Fibroblast of skin of scalp (primary cell): ENCODE data around the gene REEP1.
"Not testable (repeated sequence)": the region's sequence is repeated elsewhere in the genome, so short reads cannot be mapped to it uniquely, and the experiment has no call there.

Source experiments
- DNase-seq: peaks from one replicate; pipeline ENCODE4 v3.0.0-alpha.2; 2013

Gene REEP1

GRCh38 chr2:86281066-86281700, 56.2 kb downstream of the REEP1 start:
- no peak for DNase-seq

- peak; percentile 21 for DNase-seq
Measured at GRCh38 chr2:86280191-86280667, 57.2 kb downstream of the REEP1 start.

- no peak for DNase-seq
Measured at GRCh38 chr2:86275962-86276361, 61.5 kb downstream of the REEP1 start.

DNA sequence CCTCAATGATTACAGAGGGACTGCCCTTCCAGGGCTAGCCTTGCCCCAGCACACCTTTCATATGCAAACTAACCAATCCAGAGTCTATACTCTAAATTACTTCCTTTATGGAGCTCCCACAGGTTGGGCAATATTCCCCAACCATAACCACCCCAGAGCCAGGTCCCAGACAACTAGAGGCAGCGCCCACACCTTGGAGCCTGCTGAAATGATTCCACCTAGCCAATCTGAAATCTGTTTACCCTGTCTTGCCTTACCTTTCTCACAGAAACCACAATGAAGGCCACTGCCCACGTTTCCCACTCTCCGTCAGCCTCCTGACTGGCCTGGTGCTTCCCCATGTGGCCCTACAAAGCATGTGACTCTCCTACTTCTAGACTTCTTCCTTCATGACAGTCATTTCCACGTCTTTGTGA, 62.0 kb downstream of the REEP1 start:
- no peak for DNase-seq

- no peak for DNase-seq
Measured at GRCh38 chr2:86274918-86275275, 62.5 kb downstream of the REEP1 start.

- peak; percentile 54 for DNase-seq
Measured at GRCh38 chr2:86274265-86274917, 63.0 kb downstream of the REEP1 start.

DNA sequence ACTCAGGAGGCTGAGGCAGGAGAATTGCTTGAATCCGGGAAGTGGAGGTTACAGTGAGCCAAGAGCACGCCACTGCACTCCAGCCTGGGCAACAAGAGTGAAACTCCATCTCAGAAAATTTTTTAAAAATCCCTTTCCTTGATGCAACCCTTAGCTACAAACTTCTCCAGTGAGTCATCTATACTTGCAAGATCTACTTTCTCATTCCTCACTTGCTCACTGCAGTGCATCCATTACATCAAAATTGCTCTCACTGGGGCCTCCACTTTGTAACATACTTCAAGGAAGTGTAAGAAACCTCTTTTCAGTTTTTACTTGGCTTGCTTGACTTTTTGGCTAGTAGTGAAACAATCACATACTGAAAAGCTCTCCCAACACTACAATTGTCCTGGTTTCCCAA, 65.3 kb downstream of the REEP1 start:
- no peak for DNase-seq

- no peak for DNase-seq
Measured at GRCh38 chr2:86271248-86271647, 66.2 kb downstream of the REEP1 start.

GRCh38 chr2:86263956-86264355, 73.5 kb downstream of the REEP1 start:
- DNase-seq, result no peak

DNA sequence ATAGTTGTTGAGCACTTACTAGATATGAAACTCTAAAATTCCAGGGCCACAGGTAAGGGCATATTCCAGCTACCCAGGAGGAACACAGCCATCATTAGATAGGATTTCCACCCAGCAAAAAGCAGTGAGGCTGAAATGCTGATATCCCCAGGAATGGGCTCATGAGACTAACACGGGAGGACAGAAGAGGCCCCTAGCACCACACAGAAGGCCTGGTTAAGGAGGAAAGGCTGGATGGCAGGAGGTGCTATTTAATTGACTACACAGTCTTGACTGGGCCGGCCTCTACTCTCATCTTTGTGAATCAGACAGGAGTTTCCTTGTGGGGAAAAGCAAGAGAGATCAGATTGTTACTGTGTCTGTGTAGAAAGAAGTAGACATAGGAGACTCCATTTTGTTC, 76.4 kb downstream of the REEP1 start:
- no peak for DNase-seq

DNA sequence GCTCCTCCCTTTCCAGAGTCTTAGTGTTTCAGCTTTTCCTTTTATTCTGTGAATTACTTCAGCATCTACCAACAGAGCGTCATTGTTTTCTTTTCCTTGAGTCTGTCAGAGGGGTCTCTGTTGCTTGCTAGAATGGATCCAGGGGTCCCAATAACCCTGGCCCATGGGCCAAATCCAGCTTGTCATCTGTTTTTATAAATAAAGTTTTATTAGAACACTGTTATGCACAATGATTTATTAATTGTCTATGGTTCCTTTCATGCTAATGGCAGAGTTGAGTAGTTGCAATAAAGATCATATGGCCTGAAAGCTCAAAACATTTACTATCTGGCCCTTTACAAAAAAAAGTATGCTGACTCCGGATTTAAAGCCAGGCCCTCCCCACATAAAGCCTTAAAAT, 79.3 kb downstream of the REEP1 start:
- no peak for DNase-seq

- no peak for DNase-seq
Measured at GRCh38 chr2:86256982-86257381, 80.4 kb downstream of the REEP1 start.

DNA sequence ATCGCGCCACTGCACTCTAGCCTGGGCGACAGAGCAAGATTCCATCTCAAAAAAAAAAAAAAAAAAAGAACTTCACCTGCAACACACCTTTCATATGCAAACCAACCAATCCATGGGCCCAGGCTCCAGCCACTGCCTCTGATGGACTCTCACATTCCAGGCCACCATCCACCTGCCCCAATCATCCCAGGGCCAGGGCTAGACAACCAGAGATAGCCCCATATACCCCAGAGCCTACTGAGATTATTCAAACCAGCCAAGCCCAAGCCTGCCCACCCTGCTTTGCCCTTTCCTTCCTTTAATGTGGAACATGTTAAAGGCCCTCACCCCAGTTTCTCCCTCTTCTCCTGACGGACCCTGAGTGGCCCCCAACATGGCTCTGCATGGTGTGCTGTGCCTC, 81.1 kb downstream of the REEP1 start:
- no peak for DNase-seq

- DNase-seq, result no peak
Measured at GRCh38 chr2:86254576-86255538, 82.6 kb downstream of the REEP1 start.

DNA sequence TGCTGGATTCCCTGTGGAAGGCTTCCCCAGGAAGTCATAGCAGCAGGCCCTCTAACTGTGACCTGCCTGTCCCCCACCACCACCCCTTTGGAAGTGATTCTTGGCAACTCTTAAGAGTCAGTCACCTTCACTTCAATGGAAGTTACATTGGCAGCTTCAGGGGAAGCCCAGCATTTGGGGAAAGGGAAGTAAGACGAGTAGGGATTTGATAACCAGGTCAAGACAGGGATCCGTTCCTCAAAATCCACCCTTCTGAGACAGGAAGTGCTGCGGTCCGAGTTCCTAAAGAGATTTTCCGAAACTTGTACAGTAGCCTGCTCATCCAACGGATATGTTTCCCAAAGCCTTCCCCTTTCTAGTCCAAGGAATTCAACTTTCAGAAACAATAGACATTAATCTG, 84.0 kb downstream of the REEP1 start:
- DNase-seq, result no peak

GRCh38 chr2:86251840-86252266, 85.6 kb downstream of the REEP1 start:
- DNase-seq, result no peak

- DNase-seq, result peak; percentile 29
Measured at GRCh38 chr2:86249579-86250391, 87.6 kb downstream of the REEP1 start.

DNA sequence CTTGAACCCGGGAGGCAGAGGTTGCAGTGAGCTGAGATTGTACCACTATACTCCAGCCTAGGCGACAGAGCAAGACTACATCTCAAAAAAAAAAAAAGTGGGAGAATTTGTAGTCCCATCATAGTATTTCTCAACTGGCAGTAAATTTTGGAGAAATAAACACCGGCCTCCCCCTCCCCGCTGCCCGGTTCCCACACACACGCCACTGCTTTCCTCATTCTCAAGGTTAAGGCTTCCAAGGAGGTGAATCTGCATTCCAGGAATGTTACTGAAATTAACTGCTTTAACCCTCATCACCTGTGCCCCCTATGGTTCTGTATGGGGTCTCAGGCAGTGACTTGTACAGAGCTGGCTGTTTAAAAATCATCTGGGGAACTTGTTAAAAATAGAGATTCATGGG, 88.2 kb downstream of the REEP1 start:
- no peak for DNase-seq

DNA sequence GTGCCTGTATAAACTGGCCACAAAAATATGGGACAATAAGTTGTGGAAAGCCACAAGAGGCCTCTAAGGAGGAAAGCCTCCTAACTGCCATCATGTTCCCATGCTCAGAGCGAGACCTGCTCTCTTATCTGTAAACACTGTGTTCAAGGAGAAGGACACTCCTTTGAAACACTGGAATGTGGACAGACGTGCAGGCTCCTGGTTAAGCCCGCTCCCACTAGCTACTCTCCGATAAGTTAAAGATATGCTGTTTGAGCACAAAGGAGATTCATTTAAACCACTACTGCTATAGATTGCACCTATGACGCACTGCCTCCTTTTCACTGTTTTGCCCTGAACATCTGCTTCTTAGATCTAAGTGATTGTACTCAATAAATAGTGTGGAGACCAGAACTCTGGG, 92.2 kb downstream of the REEP1 start:
- not testable (repeated sequence) for DNase-seq

DNA sequence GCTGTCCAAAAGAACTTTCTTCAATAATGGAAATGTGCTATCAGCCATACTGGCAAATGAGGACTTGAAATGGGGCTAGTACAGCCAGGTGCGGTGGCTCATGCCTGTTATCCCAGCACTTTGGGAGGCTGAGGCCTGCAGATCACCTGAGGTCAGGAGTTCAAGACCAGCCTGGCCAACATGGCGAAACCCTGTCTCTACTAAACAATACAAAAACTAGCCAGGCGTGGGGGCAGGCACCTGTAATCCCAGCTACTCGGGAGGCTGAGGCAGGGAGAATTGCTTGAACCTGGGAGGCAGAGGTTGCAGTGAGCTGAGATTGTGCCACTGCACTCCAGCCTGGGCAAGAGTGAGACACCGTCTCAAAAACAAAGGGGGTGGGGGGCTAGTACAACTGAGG, 92.6 kb downstream of the REEP1 start:
- DNase-seq, result not testable (repeated sequence)

DNA sequence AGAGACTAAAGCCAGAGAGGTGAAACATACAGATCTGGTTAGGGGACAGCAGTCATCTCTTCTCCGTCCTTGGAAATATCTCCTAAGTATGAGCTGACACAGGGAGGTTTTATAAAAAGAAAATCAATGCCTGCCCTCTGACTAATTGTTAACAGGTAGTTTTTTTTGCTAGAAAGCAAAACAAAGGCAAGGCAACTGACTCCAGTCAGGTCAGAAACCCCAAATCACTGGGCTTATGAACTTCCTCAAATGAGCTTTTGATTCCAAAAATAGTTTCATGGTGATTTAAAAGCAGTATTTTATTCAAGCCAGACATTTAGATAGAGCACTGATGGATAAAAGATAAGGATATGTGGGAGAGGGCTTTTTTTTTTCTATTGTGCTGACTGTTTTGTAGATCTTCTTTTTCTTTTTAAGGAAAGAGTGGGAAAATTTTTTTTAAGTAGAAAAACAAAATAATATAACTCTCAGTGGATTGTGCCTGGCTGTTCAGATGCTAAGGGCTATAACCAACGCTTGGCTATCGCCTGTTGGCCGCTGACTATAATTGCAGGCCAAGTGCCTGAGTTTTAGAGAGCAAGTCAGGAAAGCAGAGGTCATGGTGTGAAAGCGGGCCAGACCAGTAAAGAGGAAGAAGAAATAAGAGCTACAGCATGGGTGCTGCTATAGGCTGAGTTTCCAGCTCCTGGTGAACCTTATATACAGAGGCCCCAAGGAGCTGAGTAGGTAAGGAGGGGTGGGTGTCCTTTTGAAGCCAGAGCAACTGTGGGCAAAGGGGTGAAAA, 93.3 kb downstream of the REEP1 start:
- no peak for DNase-seq

- DNase-seq, result no peak
Measured at GRCh38 chr2:86243272-86243671, 94.2 kb downstream of the REEP1 start.
